ENCODE data around the gene SLIT3.
"Not testable (repeated sequence)": the region's sequence is repeated elsewhere in the genome, so short reads cannot be mapped to it uniquely, and the experiment has no call there.

SLIT3 gene

DNA sequence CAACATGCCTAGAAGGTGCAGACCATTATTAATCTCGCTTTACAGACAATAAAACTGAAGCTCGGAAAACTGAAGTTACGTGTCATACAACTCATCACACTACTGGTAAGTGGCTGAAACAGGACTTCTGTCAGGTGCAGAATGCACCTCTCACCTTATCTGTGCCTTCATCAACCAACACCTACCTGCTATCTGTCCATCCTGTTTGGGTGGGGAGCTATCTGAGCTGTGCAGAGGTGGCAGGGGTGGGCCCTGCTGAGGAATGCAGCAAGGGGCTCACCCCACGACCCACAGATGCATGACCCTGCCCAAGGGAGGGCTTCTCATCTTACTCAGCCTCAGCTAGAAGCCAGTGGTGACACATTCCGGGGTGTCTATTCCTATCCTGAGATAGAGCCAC is 81.6 kb downstream of the SLIT3 start:
- DNase-seq (ENCODE audit: low read depth): no peak

GRCh38 chr5:169218861-169219260 is 82.1 kb downstream of the SLIT3 start:
- no peak for DNase-seq (ENCODE audit: low read depth)

GRCh38 chr5:169218176-169218575 is 82.8 kb downstream of the SLIT3 start:
- no peak for DNase-seq (ENCODE audit: low read depth)

GRCh38 chr5:169216866-169217265 is 84.1 kb downstream of the SLIT3 start:
- DNase-seq (ENCODE audit: low read depth): no peak

GRCh38 chr5:169213479-169213878 is 87.5 kb downstream of the SLIT3 start:
- DNase-seq (ENCODE audit: low read depth): no peak

- DNase-seq (ENCODE audit: low read depth): not testable (repeated sequence)
Measured at GRCh38 chr5:169211761-169212160, 89.2 kb downstream of the SLIT3 start.

DNA sequence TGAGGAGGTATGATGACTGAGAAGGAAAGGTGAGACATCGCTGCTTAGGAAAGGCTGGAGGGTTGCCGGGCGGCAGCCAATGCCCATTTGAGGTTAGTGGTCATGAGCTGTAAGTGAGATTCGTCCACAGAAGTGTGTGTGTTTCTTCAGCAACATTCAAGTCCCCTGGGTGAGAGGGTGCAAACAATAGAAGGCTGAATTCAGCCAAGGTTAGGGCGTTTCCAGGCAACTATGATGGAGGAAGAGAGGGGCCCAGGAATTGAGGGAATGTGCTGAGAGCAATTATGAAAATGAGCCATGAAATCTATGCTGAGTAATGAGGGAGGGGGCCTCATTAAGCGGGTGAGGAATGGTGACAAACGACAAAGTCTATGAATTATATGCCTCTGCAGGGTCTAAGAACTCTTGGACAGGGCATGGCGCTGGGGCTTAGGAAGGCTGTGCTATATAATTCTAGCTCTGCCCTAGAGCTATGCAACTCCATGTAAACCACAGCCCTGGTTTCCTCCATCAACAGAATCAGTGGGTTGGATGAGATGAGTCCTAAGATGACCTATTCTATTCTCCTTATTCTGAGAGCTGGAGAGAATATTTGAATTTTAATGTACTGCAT is 96.0 kb downstream of the SLIT3 start:
- no peak for DNase-seq (ENCODE audit: low read depth)

DNA sequence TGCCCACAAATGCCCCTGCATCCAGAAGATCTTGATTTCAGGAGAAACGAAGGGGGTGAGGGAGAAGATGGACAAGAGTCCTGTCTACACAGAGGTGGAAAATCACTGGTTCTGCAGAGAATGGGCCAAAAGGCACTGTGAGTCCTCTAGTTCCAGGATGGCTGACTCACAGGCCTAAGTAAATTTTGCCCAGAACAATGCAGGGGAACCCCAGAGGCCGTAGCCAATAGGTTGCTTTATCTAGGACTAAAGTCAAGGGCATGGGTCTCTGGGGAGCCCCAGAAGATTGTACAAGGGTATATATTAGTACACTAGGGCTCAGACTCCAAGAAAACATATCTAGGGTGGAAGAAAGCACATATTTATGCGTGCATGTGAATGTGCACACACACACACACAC is 98.0 kb downstream of the SLIT3 start:
- no peak for DNase-seq (ENCODE audit: low read depth)

GRCh38 chr5:169201597-169201996 is 99.3 kb downstream of the SLIT3 start:
- no peak for DNase-seq (ENCODE audit: low read depth)

- no peak for DNase-seq (ENCODE audit: low read depth)
Measured at GRCh38 chr5:169200125-169200778, 100.7 kb downstream of the SLIT3 start.

- DNase-seq (ENCODE audit: low read depth): no peak
Measured at GRCh38 chr5:169197343-169197742, 103.6 kb downstream of the SLIT3 start.

- no peak for DNase-seq (ENCODE audit: low read depth)
Measured at GRCh38 chr5:169196059-169196458, 104.9 kb downstream of the SLIT3 start.

DNA sequence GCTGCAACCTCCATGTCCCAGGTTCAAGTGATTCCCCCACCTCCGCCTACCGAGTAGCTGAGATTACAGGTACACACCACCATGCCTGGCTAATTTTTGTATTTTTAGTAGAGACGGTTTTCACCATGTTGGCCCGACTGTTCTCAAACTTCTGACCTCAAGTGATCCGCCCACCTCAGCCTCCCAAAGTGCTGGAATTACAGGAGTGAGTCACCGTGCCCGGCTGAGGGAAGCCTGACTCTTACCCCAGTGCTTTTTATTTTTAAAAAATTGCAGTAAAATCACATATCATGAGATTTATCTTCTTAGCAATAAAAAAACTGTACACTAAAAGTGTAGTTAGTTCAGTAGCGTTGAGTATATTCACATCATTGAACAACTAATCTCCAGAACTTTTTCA is 105.3 kb downstream of the SLIT3 start:
- no peak for DNase-seq (ENCODE audit: low read depth)

DNA sequence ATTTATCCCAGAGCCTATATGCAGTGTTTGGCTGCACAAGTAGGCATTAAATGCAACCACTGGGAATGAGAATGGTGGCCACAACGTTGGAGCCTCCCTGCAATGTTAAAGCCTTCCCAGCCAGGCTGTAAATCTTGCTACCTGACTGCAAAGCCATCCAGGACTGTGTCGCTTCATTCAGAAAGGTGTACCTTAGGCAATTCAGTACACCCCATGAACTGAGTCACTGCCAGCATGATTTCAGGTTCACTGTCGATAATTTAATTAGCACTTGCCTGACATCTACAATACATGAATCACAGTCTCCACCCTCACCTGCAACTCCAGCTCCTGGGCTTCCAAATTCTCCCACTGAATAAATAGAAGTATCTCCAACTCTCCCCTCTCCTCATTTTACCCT is 108.4 kb downstream of the SLIT3 start:
- DNase-seq (ENCODE audit: low read depth): no peak

GRCh38 chr5:169190849-169191248 is 110.1 kb downstream of the SLIT3 start:
- no peak for DNase-seq (ENCODE audit: low read depth)

DNA sequence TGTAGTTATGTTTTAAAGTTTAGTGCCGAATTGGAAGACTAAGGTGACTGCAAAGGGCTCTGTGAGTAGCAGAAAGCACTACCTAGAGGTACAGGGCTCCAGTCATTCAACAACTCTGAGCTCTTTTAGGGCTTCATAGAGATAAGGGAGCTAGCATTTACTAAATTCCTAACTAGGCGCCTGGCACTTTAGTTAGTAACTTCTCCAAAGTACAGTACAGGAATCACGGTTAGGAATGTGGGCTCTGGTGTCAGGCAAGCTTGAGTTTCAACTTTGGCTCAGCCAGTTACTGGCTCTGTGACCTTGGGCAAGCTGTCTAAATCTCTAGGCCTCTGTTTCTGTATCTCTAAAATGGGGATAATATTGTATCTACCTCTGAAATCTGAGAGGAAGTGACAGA is 115.3 kb downstream of the SLIT3 start:
- no peak for DNase-seq (ENCODE audit: low read depth)

- no peak for DNase-seq (ENCODE audit: low read depth)
Measured at GRCh38 chr5:169183576-169183975, 117.4 kb downstream of the SLIT3 start.

DNA sequence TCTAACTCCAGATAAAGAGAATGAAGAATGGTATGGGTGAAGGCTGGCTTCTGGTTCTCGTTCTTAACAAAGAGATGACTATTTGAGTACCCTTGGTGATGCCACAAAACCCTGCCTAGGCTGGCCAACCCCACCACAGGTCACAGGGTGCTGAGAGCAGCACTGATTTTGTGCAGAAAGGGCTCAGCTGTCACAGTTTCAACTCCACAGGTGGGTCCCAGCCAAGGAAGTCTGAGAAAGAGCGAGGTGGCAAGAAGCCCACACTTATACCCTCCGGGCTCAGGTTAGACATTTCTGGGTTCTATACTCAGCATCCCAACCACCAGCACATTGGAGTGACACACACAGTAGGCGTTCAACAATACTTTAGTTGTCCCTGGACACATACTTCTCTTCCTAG is 118.1 kb downstream of the SLIT3 start:
- DNase-seq (ENCODE audit: low read depth): no peak

DNA sequence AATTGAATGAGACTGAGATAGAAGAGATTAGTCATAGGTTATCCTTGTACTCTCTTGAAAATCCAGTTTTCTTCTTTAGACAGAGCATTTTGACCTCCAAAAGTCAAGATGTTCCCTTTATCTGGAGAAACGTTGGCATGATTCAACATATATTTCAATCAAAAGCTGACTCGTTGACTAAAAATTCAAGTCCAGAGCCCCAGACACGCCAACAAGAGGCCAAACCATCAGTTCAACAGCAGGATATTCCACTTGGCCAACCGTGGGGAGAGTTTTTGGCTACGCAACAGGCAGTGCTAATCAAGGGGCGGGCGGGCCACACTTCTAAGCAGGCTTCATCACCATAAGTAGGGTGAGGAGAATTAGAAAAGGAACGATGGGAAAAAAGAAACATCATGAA is 119.1 kb downstream of the SLIT3 start:
- DNase-seq (ENCODE audit: low read depth): no peak

- no peak for DNase-seq (ENCODE audit: low read depth)
Measured at GRCh38 chr5:169178754-169179153, 122.2 kb downstream of the SLIT3 start.

DNA sequence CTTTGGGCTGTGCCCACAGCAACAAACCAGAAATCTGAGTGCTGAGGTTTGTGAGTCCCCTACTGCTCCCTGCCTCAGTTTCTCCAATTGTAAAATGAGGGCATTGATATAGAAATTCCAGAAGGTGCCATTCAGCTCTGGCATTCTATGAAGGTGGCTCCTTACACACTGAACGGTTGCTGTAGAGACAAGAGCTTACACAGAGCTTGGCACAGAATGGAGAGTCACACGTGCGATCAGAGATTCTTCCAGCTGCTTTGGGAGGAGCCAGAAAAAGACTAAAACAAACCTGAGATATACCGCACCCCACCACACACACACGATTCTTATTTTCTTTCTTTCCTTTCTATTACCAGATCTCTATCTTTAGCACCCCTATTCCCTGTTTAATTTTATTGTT is 122.7 kb downstream of the SLIT3 start:
- DNase-seq (ENCODE audit: low read depth): no peak

- DNase-seq (ENCODE audit: low read depth): no peak
Measured at GRCh38 chr5:169176709-169177694, 123.9 kb downstream of the SLIT3 start.

- no peak for DNase-seq (ENCODE audit: low read depth)
Measured at GRCh38 chr5:169175733-169176132, 125.2 kb downstream of the SLIT3 start.

Measured in stimulated activated CD8-positive, alpha-beta memory T cell treated with anti-CD3 and anti-CD28 coated beads, Interleukin-15, amount 100 ng/mL, for 24 hours (primary cell).